ENCODE measurements around the gene FOXL2.
A peak's percentile ranks its signal among the peaks of the same experiment; 100 is the strongest.
"Not testable (repeated sequence)": the region's sequence is repeated elsewhere in the genome, so short reads cannot be mapped to it uniquely, and the experiment has no call there.

FOXL2 gene

DNA sequence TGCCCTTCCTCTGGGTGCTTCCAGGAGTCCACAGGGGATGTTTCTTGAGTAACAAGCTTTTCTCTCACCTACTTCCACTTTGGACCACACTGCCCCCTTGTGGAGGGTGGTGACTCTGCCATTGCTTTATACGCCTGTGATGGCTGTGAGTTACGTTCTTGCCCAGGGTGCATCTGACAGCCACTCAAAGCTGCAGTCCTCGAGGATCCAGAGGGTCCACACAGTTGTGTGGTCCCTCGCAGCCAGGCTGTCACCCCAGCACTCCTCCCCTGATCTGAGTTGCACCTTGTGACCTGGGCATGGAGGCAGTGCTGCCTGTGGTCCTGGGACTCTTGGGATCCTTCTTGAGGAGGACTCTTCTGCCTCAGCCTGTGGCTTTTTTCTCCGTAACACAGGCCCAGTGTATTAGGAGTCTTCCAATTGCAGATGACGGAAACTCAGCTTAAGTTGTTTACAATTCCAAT is 23.4 kb downstream of the FOXL2 start:
- peak; percentile 64 for DNase-seq

DNA sequence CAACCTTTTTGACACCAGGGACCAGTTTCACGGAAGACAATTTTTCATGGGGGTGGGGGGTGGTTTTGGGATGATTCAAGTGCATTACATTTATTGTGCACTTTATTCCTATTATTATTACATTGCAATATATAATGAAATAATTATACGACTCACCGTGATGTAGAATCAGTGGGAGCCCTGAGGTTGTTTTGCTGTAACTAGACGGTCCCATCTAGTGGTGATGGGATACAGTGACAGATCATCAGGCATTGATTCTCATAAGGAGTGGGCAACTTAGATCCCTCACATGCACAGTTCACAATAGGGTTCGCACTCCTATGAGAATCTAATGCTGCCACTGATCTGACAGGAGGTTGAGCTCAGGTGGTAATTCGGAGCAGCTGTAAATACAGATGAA is 24.5 kb downstream of the FOXL2 start:
- DNase-seq, result not testable (repeated sequence)

DNA sequence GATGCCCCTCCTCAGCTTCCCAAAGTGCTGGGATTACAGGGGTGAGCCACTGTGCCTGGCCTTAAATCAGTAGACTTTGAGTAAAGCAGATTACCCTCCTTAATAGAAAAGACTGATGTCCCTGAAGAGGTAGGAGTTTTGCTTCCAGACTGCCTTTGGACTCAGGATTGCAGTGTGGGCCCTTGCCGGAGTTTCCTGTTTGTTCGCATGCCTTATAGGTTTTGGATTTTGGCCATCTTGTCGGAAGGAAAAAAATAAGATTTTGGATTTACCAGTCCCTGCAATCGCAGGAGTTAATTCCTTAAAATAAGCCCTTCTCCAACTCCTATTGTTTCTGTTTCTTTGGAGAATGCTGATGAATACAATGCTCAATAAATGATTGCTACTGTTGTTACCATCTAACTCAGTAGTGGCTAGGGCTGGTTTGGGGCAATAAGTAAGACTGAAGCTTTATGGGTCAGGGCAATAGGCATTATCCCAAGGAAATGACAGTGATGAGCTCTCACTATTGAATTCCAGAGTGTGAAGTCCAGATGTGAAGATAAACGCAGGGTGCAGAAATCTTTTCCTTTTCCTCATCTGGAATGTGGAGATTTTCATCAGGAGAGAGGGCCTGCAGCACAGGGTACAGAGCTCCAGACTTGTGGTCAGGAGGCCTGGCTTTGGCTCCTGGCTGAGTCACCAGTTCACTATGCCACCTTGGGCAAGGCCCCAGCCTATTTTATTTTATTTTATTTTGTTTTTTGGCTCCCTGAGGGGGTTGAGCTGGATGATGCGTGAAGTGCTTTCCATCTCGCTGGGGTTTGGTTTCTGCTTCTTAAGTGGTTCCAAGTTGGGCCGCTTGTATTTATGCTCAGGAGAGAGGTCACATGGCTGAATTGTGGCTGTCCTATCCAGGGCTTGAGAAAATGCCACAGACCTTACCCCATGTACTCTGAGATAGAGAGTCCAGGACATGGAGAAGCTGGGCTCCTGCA is 25.3 kb downstream of the FOXL2 start:
- peak; percentile 53 for DNase-seq

DNA sequence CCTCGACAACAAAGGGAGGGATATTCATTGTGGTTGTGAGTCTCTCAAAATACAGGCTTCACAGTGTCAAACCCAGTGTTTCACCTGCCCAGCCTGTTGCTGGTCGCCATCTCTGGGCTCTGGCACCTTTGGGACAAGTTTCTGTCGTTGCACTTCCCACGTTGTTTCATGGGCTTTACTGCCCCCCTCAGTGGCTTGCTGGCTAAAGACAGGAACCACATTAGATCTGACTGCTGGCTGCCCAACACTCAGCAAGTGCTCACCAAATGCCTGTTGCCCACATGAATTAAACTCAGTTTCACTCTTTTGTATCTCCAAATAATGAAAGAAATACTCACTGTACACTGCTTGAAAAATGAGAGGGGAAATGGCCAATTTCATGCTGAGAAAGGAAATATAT is 27.6 kb downstream of the FOXL2 start:
- no peak for DNase-seq

DNA sequence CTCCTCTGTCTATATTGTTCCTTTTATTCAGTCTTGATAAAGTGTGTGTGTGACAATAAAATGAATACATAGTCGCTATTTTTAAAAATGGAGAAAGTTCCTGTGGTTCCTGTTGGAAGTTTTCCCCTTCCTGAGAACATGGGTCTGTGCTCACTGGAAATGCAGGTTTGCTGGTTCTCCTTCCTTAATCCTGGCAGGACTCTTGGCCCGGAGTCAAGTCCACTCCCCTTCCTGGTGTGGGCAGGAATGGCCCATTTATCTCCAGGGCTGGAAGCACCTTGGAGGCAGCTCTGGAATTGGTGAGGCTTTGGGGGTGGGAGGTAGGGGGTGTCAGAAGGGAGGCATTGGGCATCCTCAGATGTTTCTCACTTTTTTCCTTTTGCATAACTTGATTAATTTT is 30.1 kb downstream of the FOXL2 start:
- DNase-seq, result no peak

DNA sequence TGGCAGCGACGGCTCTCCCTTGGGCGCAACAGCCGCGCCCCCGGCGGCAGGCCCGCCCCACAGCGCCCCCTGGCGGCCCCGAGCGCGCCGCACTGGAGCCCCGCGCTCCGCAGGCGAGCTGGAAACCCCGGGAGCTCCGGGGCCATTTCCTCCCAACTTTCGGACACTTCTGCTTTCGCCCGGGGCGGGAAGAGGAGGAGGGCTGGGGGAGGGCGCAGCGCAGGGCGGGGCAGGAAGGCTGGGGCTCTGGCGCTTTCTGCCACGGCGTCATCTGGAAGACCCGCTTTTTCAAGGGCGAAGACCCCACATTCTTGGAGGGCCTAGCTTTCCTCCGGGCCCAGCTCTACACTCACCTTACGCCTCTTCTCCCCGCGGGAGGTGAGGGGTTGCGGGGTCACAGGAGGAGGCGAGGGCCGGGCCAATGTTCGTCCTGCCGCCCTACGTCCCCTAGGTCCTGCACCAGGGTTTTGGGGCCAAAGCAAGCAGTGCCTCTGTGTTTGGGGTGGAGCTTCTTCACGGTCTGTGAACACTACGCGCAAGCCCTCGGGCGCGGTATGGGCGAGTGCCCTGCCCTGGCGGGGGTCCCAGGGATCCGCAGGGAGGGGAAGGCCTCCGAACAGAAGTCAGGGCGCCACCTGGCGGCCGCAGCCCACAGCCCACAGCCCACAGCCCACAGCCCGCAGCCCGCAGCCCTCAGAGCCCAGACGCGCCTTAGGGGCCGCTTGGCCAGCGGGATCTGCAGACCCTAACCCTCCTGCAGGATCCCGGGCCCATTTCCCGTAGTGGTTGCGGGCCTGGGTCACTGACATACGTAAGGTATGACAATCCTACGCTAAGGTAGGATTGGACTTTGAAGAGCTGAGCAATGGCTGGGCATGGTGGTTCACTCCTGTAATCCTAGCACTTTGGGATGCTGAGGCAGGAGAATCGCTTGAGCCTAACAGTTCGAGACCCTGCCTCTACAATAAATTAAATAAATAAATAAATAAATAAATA is 31.1 kb downstream of the FOXL2 start:
- DNase-seq, result peak; percentile 84

DNA sequence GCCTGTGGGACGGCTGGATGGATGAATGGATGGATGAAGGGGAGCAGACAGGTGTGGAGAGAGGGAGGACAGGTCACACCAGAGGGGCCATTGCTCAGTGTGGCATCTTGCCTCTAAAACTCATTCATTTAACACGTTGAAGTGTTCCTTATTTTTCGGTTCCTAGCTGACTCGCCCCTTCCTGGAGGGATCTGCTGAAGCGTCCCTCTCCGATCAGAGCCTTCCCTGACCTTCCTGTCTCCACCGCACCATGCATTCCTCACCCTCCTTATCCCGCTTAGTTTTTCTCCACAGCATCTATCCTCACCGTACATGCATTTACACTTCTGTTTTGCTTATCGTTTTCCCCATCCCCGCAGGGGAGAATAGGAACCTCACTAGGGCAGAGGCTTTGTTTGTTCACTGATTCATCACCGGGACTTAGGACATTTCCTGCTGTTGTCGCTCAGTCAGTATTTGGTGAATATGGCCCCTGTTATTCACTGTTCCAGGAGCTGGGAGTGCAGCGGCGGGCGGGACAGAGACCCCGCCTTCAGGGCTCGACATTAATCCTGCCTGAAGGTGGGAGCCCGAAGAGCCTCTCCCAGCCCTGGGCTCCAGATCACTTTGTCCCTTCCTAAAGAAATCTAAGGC is 32.0 kb downstream of the FOXL2 start:
- no peak for DNase-seq

DNA sequence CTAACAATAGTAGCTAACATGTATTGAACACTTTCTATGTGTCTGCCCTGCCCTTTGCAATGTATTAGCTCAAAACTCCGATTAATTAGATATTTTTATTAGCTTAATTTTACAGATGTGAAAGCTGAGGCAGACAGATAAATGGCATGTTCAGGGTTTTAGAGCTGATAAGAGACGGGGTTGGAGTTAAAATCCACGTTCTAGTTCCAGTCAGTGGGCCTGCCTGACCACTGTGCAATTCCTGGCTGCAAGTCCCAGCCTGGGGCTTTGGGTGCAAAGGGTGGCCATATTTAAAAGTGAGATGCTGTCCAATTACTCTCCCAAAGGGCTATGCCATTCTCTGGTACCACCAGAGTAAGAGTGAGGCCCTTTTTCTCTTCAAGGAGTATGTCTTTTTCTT is 33.2 kb downstream of the FOXL2 start:
- DNase-seq, result no peak

DNA sequence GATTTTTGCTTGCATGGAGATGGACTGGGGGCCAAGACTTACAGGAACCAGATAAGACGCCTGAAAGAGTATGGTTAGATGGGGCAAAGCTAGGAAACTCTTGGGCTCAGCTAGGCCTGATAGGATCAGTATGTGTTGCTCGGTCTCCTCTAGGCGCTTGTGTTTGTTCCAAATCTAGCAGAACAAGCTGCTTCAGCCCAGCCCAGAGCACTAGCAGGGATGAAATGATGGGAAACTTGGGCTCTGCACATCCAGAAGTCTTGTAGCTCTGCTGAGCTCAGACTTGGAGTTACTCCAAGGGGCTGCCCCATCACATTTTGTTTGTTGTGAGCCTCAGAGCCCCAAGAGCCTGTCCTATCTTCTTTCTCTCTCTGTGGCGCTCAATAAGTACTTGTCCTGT is 34.7 kb downstream of the FOXL2 start:
- no peak for DNase-seq

DNA sequence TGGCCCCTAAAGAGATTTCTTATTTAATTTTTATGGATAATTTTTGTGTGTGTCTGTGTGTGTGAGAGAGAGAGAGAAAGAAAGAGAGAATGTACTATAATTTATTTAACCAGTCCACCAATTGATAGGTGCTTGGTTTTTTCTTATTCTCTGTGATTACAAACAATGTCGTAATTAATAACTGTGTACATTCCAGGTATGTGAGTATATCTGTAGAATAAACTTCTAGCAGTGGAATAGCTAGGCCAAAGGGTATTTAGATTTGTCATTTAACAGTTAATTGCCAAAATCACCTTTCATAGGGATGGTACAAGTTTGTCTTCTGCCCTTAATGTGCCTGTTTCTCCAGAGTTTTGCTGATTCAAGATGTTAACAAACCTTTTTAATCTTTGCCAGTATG is 35.3 kb downstream of the FOXL2 start:
- DNase-seq, result no peak

DNA sequence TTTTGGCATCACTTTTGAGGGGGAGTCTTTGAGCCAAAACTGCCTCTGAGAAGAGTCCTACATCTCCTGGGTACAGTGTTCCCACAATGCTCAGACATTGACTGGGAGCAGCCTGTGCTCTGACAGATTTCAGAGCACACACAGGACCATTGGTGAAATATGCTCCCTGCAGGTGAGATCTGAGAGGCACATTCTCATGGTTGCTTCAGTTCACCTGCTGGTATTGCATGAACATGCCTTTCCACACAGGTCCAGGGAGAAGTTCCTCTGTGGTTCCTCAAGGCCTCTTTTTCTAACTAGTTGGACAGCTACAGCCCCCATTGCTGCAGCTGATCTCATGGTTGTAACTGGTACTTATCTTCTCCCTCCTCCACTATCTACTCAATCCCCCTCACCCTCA is 37.0 kb downstream of the FOXL2 start:
- no peak for DNase-seq

DNA sequence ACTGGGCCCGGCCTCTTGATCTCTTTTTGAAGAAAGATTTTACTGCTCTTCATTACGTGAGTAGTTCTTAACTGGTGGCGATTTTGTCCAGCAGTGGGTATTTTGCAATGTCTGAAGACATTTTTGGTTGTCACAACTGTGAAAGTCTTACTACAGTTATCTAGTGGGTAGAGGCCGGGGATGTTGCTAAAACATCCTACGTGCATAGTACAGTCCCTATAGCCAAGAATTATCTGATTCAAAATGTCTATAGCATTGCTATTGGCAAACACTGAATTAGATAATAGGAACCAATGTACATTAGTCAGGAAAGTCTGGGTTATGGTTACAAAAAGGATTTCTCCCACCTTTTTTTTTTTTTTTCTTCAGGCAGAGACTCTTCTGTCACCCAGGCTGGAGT is 38.1 kb downstream of the FOXL2 start:
- DNase-seq, result no peak

DNA sequence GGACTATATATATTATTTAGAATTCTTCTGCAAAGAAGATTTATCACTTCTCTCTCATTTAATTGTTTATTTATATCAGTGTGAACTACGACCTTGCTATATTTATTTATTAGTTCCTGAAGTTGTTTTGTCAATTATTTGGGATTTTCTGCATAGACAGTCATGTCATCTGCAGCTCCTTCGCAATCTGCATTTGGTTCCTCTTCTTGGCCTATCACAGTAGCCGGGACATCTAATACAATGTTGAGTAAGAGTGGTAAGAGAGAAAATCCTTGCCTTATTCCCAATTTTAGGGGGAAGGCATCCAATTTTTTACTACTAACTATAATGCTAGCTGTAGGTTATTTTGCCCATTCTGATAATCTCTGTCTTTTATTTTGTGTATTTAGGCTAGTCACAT is 39.4 kb downstream of the FOXL2 start:
- DNase-seq, result no peak

DNA sequence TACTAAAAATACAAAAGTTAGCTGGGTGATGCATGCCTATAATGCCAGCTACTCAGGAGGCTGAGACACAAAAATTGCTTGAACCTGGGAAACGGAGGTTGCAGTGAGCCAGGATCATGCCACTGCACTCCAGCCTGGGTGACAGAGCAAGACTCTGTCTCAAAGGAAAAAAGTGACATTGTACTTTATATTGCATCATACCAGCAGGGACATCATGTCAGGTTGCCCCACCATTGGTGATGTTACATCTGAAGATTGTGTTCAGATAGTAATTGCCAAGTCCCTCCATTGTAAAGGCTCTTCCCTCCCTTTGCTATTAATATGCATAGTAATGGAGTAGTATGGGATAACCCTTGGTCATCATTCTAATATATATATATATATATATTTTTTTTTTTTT is 44.8 kb downstream of the FOXL2 start:
- no peak for DNase-seq

DNA sequence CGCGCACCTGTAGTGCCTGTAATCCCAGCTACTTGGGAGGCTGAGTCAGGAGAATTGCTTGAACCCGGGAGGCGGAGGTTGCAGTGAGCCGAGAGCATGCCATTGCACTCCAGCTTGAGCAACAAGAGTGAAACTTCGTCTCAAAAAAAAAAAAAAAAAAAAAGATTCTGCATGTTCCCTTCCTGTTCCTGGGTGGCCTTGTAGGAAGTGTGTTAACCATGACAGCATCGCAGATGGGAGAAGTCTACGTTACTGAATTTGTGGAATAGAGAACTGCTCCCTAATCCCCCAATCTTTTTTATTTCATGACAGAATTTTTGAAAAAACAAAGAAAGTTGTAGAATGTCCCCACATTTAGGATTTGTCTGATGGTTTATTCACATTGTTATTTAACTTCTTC is 45.4 kb downstream of the FOXL2 start:
- DNase-seq, result no peak

DNA sequence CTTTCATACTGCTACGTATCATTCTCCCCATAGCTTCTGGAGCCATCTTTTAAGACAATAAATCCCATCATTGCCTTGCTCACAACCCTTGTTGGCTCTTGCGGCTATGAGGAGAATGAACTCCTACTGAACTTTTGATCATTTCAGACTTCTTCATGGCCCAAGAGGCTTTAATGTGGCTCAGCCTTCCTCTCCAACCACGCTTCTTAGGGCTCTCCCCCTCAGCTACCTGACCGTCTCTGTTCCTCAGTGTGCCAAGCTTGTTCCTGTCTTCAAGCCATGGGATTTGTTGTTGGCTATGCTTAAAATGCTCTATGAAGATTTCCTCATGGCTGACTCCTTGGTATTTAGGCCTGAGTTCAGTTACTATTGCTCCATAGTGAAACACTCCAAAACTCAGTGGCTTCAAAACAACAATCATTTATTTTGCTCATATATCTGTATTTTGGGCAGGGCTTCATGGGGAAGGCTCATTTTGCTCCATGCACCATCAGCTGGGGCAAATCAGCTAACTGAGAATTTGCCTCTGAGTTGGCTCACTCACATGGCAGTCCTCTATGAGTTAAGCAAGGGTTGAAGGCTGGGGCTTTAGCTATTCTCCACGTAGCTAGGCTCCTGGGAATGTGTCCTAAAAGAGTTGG is 47.5 kb downstream of the FOXL2 start:
- no peak for DNase-seq

DNA sequence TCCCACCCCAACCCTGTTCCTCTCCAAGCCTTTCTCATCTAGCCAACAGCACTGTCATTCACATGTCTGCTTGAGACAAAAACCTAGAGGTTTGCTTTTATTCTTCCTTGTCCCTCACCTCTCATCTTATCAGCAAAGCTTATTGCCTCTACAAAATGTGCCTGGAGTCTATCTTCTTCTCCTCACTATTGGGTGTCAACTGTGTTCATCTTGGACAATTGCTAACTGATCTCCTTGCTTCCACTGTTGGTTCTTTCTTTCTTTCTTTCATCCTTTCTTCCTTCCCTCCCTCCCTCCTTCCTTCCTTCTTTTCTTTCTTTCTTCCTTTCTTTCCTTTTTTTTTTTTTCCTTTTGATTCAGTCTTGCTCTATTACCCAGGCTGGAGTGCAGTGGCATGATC is 48.2 kb downstream of the FOXL2 start:
- DNase-seq, result no peak

DNA sequence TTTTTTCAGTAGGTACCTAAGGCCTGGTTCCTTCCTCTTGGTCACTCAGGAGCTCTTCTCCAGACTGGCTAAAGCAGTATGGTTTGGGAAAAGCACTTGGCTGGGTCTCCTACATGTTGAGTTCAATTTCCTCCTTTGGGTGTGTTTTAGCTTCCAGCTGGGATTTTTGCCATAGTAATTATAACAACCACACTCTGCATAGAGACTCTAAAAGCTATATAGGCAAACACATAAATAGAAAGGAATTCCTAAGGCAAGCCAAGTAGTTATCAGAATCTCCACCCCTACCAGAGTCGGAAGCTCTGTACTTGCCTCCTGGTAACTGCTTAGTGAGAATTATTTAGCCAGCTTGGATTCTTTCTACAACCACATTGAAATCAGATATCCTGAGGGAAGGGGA is 48.6 kb downstream of the FOXL2 start:
- DNase-seq, result no peak
